GM23338 (cell line): ENCODE data around the gene AXIN1. TPM values are rescaled to one million over a fixed set of nuclear protein-coding genes. Genes with fewer than 3 reads are reported as not detected.

Experiments
- ATAC-seq: fragments of 200-7000 bp; cut with Tn5 transposase; 3 replicates; pipeline ENCODE4 v1.9.1; 2020
- DNase-seq: peaks from one replicate; pipeline ENCODE4 v3.0.0-alpha.2; 2015; ENCODE audit warnings: low spot score
- H2AFZ ChIP-seq: fragments of 200-600 bp; sonication (generic); 2 replicates; pipeline ENCODE4 v1.8.0; 2016; ENCODE audit warnings: antibody characterized with exemption, mild to moderate bottlenecking, moderate library complexity
- H3F3A ChIP-seq: fragments of 200-600 bp; sonication (generic); replicated peaks from 2 replicates; pipeline ENCODE4 v1.8.0; 2017; ENCODE audit warnings: antibody characterized with exemption, mixed run types, low read depth
- H3K27ac ChIP-seq: fragments of 200-600 bp; sonication (generic); 2 replicates; pipeline ENCODE4 v1.6.1; 2016; ENCODE audit warnings: low read depth
- H3K27me3 ChIP-seq: fragments of 200-600 bp; sonication (generic); 2 replicates; pipeline ENCODE4 v1.8.0; 2016; ENCODE audit warnings: mild to moderate bottlenecking, mixed run types, moderate library complexity; ENCODE audit not compliant: insufficient read depth
- H3K36me3 ChIP-seq: fragments of 200-600 bp; sonication (generic); 2 replicates; pipeline ENCODE4 v1.8.0; 2016; ENCODE audit warnings: mild to moderate bottlenecking; ENCODE audit not compliant: insufficient read depth
- H3K4me1 ChIP-seq: fragments of 200-600 bp; sonication (generic); 2 replicates; pipeline ENCODE4 v1.8.0; 2016; ENCODE audit warnings: mild to moderate bottlenecking, moderate library complexity; ENCODE audit not compliant: insufficient read depth
- H3K4me2 ChIP-seq: fragments of 200-600 bp; sonication (generic); 2 replicates; pipeline ENCODE4 v1.7.1; 2017; ENCODE audit warnings: mixed run types
- H3K4me3 ChIP-seq: fragments of 200-600 bp; sonication (generic); 2 replicates; pipeline ENCODE4 v1.6.1; 2016; ENCODE audit warnings: mixed run types
- H3K79me2 ChIP-seq: fragments of 200-600 bp; sonication (generic); replicated peaks from 2 replicates; pipeline ENCODE4 v1.8.0; 2017; ENCODE audit warnings: mild to moderate bottlenecking; ENCODE audit not compliant: insufficient read depth
- H3K9me2 ChIP-seq: fragments of 200-600 bp; sonication (generic); 2 replicates; pipeline ENCODE4 v1.8.0; 2017; ENCODE audit not compliant: insufficient read depth
- H4K20me1 ChIP-seq: fragments of 200-600 bp; sonication (generic); replicated peaks from 2 replicates; pipeline ENCODE4 v1.8.0; 2017; ENCODE audit warnings: mild to moderate bottlenecking; ENCODE audit not compliant: insufficient read depth
- H3K27ac Mint-ChIP-seq: 2 replicates; pipeline ENCODE4 v1.8.0; 2020; ENCODE audit warnings: inconsistent platforms, mild to moderate bottlenecking, moderate library complexity, mixed read lengths
- H3K27me3 Mint-ChIP-seq: 3 replicates; pipeline ENCODE4 v1.8.0; 2022; ENCODE audit warnings: low read depth, mild to moderate bottlenecking, moderate library complexity, mixed read lengths, inconsistent platforms; ENCODE audit not compliant: insufficient read depth, poor library complexity
- H3K36me3 Mint-ChIP-seq: 3 replicates; pipeline ENCODE4 v1.8.0; 2021; ENCODE audit warnings: low read depth, mild to moderate bottlenecking, inconsistent platforms, moderate library complexity, mixed read lengths
- H3K4me1 Mint-ChIP-seq: 3 replicates; pipeline ENCODE4 v1.8.0; 2020; ENCODE audit warnings: mild to moderate bottlenecking, inconsistent platforms, mixed read lengths
- H3K4me3 Mint-ChIP-seq: 3 replicates; pipeline ENCODE4 v1.8.0; 2021; ENCODE audit warnings: moderate library complexity, mild to moderate bottlenecking, inconsistent platforms, mixed read lengths
- H3K9me3 Mint-ChIP-seq: 3 replicates; pipeline ENCODE4 v1.8.0; 2020; ENCODE audit warnings: moderate library complexity, mild to moderate bottlenecking, inconsistent platforms, mixed read lengths
- CREB1 ChIP-seq: fragments of 250-450 bp; sonication (Bioruptor Pico); IDR thresholded peaks from 2 replicates; pipeline ENCODE4 v1.5.0; 2020; ENCODE audit warnings: low read depth, mild to moderate bottlenecking, moderate library complexity
- CTCF ChIP-seq, 2 experiments: fragments of 200-600 bp in 1 of 2; sonication (generic) in 1 of 2; conservative IDR thresholded peaks; 2 replicates each; pipeline versions ENCODE4 v1.5.1 to v1.6.1; 2016 to 2017; ENCODE audit warnings: antibody characterized with exemption in 2 of 2, low read depth in 2 of 2, mild to moderate bottlenecking in 2 of 2, moderate library complexity in 1 of 2
- ETS1 ChIP-seq: IDR thresholded peaks from 2 replicates; pipeline ENCODE4 v1.6.1; 2016; ENCODE audit warnings: antibody characterized with exemption
- EZH2 ChIP-seq: fragments of 200-600 bp; sonication (generic); IDR thresholded peaks from one replicate; pipeline ENCODE4 v1.8.0; 2017; ENCODE audit warnings: antibody characterized with exemption, mild to moderate bottlenecking, low read depth; ENCODE audit not compliant: unreplicated experiment
- JUNB ChIP-seq: IDR thresholded peaks from one replicate; pipeline ENCODE4 v1.6.1; 2016; ENCODE audit warnings: antibody characterized with exemption; ENCODE audit not compliant: unreplicated experiment
- NANOG ChIP-seq: IDR thresholded peaks from 2 replicates; pipeline ENCODE4 v1.6.1; 2016; ENCODE audit warnings: antibody characterized with exemption, borderline replicate concordance
- POLR2AphosphoS5 ChIP-seq: IDR thresholded peaks from 2 replicates; pipeline ENCODE4 v1.6.1; 2016; ENCODE audit warnings: antibody characterized with exemption, low read depth
- STAT1 ChIP-seq: IDR thresholded peaks from one replicate; pipeline ENCODE4 v1.6.1; 2016; ENCODE audit warnings: antibody characterized with exemption; ENCODE audit not compliant: unreplicated experiment
- ZNF114 ChIP-seq: fragments of 250-450 bp; sonication (Bioruptor Pico); IDR thresholded peaks from 2 replicates; pipeline ENCODE4 v1.5.0; 2020; ENCODE audit warnings: mild to moderate bottlenecking, moderate library complexity
- ZNF331 ChIP-seq: fragments of 250-450 bp; sonication (Bioruptor Pico); IDR thresholded peaks from 2 replicates; pipeline ENCODE4 v1.5.0; 2020; ENCODE audit warnings: low read depth, mild to moderate bottlenecking, moderate library complexity
- polyA plus RNA-seq: library from polyadenylated mRNA; unstranded; fragments of >200 nt; fragmentation: Nextera tagmentation; extraction: Ambion mirVana; gene quantifications from 2 replicates; pipeline ENCODE4 v1.2.1, GENCODE V29; 2016
- total RNA-seq: library from RNA; depleted of rRNA; stranded (reverse); fragments of >200 nt; shearing (Covaris generic); gene quantifications from 2 replicates; pipeline ENCODE4 v1.2.3, GENCODE V29; 2014

The AXIN1 gene
- total and polyA plus RNA-seq, 2 experiments from 2014 or later, result 14.3 to 54.5 TPM

- Mint-ChIP-seq H3K9me3 (no peaks in the 10 kb centered on the region), H3K27me3 (peaks cover 13% of the 10 kb centered on the region), H3K36me3 (peaks cover 8% of the 10 kb centered on the region), H3K27ac (no peak overlapping the region), H3K4me3 (no peak overlapping the region), H3K4me1 (no peaks in the 10 kb centered on the region)
- Histone ChIP-seq H3K4me1 (no peaks in the 10 kb centered on the region), H3K4me3 (no peak overlapping the region), H3K27ac (no peak overlapping the region), H3K4me2 (no peak overlapping the region), H3K9me2 (no peaks in the 10 kb centered on the region), H3F3A (0 out of 2 replicates have a peak, but pooled peaks cover under 1% of the 10 kb centered on the region), H3K27me3 (peaks cover 18% of the 10 kb centered on the region), H3K36me3 (no peaks in the 10 kb centered on the region), H4K20me1 (no peaks in the 10 kb centered on the region), H3K79me2 (no peaks in the 10 kb centered on the region), H2AFZ (no peak overlapping the region)
- ATAC-seq (no peak), DNase-seq (no peak)
- TF ChIP-seq POLR2AphosphoS5 (no peak), CREB1 (no peak), EZH2 (no peak)
Measured at GRCh38 chr16:284204-285120, 68.1 kb downstream of the AXIN1 start.

- Histone ChIP-seq H3K79me2 (no peaks in the 10 kb centered on the region), H2AFZ (no peak within 1 kb of the TSS), H3K27ac (no peak within 1 kb of the TSS), H3K4me1 (no peaks in the 10 kb centered on the region), H3K36me3 (no peaks in the 10 kb centered on the region), H3K4me3 (no peak within 1 kb of the TSS), H3K9me2 (no peaks in the 10 kb centered on the region), H3K4me2 (no peak within 1 kb of the TSS), H3K27me3 (peaks cover 30% of the 10 kb centered on the region), H4K20me1 (0 out of 2 replicates have a peak, but pooled peaks cover 2% of the 10 kb centered on the region), H3F3A (0 out of 2 replicates have a peak, but pooled peaks cover 4% of the 10 kb centered on the region)
- Mint-ChIP-seq H3K36me3 (peaks cover 8% of the 10 kb centered on the region), H3K4me1 (no peaks in the 10 kb centered on the region), H3K9me3 (no peaks in the 10 kb centered on the region), H3K4me3 (no peak within 1 kb of the TSS), H3K27ac (no peak within 1 kb of the TSS), H3K27me3 (peaks cover 17% of the 10 kb centered on the region)
- no peak for TF ChIP-seq POLR2AphosphoS5
- TF ChIP-seq JUNB, result no peak
- no peak for TF ChIP-seq ZNF331
- no peak for TF ChIP-seq ETS1
- TF ChIP-seq NANOG, result no peak
- TF ChIP-seq EZH2, result no peak
- no peak for TF ChIP-seq CREB1
- no peak for TF ChIP-seq ZNF114 (CRISPR knock-in tag)
- TF ChIP-seq STAT1, result no peak
- TF ChIP-seq CTCF (conservative IDR thresholded peaks at IDR 0.05; ENCODE audit: low read depth in 2 of 2), result no peak
- no peak for ATAC-seq
- no peak for DNase-seq
Measured at GRCh38 chr16:283033-283805, 69.3 kb downstream of the AXIN1 start, which contains the start of gene PDIA2. PDIA2 (plus strand) TSS chr16:283164; CDS start chr16:283170, 6 bp downstream.
